D341Med (cell line): ENCODE data around the gene KIF1B.

Source experiments
- DNase-seq: peaks from one replicate; pipeline ENCODE4 v3.0.0; 2012; ENCODE audit warnings: low spot score

The KIF1B gene

GRCh38 chr1:10430216-10431069 is 220.1 kb downstream of the KIF1B start, which contains the start of gene CENPS:
Gene CENPS (plus strand): TSS chr1:10430433. CDS start chr1:10430518, 85 bp downstream.
- DNase-seq: peak; percentile 99
